Ishikawa (cell line): Measurements from ENCODE around the gene PTGER1.

Experiments
- CEBPB ChIP-seq: IDR thresholded peaks from 2 replicates; pipeline ENCODE4 v1.6.1; 2012
- CREB1 ChIP-seq: IDR thresholded peaks from 2 replicates; pipeline ENCODE4 v1.6.1; 2012; ENCODE audit warnings: low read depth
- EGR1 ChIP-seq: IDR thresholded peaks from 2 replicates; pipeline ENCODE4 v1.6.1; 2012
- EP300 ChIP-seq: IDR thresholded peaks from 2 replicates; pipeline ENCODE4 v1.6.1; 2012; ENCODE audit warnings: borderline replicate concordance
- FOXM1 ChIP-seq: IDR thresholded peaks from 2 replicates; pipeline ENCODE4 v1.6.1; 2012; ENCODE audit warnings: low read depth, borderline replicate concordance
- NFIC ChIP-seq: IDR thresholded peaks from 2 replicates; pipeline ENCODE4 v1.6.1; 2012
- RAD21 ChIP-seq: IDR thresholded peaks from 2 replicates; pipeline ENCODE4 v1.6.1; 2012; ENCODE audit warnings: low read depth
- TAF1 ChIP-seq: IDR thresholded peaks from 2 replicates; pipeline ENCODE4 v1.6.1; 2012; ENCODE audit warnings: low read depth, mild to moderate bottlenecking
- TCF12 ChIP-seq: IDR thresholded peaks from 2 replicates; pipeline ENCODE4 v1.6.1; 2012; ENCODE audit warnings: low read depth
- TEAD4 ChIP-seq: IDR thresholded peaks from 2 replicates; pipeline ENCODE4 v1.6.1; 2012
- YY1 ChIP-seq: IDR thresholded peaks from 2 replicates; pipeline ENCODE4 v1.6.1; 2012; ENCODE audit warnings: low read depth
- ZBTB7A ChIP-seq: IDR thresholded peaks from 2 replicates; pipeline ENCODE4 v1.6.1; 2012; ENCODE audit warnings: low read depth
- TF ChIP-seq, protein P1 (sequence below): IDR thresholded peaks from 2 replicates; pipeline ENCODE4 v1.6.1; 2012
- TF ChIP-seq, protein P2 (sequence below): IDR thresholded peaks from 2 replicates; pipeline ENCODE4 v1.6.1; 2012
- TF ChIP-seq, protein P3 (sequence below): IDR thresholded peaks from 2 replicates; pipeline ENCODE4 v1.6.1; 2012; ENCODE audit warnings: low read depth, mild to moderate bottlenecking

Gene PTGER1

DNA sequence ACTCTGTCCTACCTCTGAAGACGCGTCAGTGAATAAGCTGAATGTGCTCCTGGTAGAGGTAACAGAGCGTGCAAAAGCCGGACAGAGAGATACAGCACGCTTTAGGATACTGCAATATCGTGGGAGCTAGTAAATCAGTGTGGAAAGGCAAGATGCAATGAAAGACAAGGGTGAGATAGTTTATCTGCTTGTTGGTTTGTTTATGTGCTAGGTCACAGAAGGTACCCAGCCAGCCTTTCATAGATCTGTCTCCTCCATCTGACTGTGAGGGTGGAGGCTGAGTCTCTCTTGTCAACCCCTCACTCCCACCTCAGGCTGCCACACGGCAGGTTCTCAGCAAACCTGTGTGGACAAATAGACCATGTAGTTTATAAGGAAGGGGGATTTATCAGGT lies 21.7 kb upstream of the PTGER1 start:
- TF ChIP-seq TEAD4: no peak
- TF ChIP-seq EGR1: no peak
- TF ChIP-seq, protein P1, sequence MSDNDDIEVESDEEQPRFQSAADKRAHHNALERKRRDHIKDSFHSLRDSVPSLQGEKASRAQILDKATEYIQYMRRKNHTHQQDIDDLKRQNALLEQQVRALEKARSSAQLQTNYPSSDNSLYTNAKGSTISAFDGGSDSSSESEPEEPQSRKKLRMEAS: no peak
- no peak for TF ChIP-seq CREB1
- TF ChIP-seq, protein P2, sequence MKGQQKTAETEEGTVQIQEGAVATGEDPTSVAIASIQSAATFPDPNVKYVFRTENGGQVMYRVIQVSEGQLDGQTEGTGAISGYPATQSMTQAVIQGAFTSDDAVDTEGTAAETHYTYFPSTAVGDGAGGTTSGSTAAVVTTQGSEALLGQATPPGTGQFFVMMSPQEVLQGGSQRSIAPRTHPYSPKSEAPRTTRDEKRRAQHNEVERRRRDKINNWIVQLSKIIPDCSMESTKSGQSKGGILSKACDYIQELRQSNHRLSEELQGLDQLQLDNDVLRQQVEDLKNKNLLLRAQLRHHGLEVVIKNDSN: no peak
- no peak for TF ChIP-seq TCF12
- no peak for TF ChIP-seq ZBTB7A
- TF ChIP-seq TAF1: no peak
- no peak for TF ChIP-seq YY1
- TF ChIP-seq RAD21: no peak
- TF ChIP-seq CEBPB: no peak
- TF ChIP-seq NFIC: no peak
- TF ChIP-seq EP300: no peak
- no peak for TF ChIP-seq FOXM1
- TF ChIP-seq, protein P3, sequence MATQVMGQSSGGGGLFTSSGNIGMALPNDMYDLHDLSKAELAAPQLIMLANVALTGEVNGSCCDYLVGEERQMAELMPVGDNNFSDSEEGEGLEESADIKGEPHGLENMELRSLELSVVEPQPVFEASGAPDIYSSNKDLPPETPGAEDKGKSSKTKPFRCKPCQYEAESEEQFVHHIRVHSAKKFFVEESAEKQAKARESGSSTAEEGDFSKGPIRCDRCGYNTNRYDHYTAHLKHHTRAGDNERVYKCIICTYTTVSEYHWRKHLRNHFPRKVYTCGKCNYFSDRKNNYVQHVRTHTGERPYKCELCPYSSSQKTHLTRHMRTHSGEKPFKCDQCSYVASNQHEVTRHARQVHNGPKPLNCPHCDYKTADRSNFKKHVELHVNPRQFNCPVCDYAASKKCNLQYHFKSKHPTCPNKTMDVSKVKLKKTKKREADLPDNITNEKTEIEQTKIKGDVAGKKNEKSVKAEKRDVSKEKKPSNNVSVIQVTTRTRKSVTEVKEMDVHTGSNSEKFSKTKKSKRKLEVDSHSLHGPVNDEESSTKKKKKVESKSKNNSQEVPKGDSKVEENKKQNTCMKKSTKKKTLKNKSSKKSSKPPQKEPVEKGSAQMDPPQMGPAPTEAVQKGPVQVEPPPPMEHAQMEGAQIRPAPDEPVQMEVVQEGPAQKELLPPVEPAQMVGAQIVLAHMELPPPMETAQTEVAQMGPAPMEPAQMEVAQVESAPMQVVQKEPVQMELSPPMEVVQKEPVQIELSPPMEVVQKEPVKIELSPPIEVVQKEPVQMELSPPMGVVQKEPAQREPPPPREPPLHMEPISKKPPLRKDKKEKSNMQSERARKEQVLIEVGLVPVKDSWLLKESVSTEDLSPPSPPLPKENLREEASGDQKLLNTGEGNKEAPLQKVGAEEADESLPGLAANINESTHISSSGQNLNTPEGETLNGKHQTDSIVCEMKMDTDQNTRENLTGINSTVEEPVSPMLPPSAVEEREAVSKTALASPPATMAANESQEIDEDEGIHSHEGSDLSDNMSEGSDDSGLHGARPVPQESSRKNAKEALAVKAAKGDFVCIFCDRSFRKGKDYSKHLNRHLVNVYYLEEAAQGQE: no peak

DNA sequence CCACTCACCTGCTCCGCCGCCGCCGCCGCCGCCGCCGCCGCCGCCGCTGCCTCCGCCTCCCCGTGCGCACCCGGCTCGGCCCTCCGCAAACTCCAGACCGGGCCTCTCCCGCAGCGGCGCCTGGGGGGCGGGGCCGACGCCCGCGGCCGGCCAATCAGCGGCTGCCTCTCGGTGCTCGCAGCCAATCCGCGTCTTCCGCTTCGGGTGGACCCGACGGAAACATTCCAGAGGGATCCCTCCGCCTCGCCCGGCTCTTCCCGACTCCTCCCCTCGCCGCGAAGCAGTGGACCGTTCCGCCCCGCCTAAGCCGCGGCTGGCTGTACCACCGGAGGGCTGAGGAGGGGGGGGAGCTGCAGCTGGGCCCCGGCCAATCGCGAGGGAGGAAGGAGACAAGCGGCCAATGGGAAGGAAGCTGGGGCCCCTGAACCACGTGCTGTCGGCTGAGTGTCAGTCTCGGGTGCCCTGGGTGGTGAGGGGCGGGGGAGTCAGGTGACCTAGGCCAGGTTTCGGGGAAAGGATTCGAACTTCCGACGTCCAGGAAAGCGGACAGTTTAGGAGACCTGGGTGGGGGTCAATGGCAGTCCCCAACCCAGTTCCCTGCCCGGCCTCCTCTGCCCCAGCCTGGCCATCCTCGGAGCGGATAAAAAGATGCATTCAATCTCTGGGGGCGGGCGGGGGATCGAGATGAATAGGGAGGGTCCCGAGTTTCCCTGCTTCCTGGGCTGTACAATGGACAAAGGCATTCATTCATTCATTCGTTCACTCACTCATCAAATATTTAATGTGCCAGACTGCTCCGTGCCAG lies 21.1 kb upstream of the PTGER1 start, which contains the start of gene GIPC1:
TSS of gene GIPC1 (minus strand) at position 99 of the 805 bp plus-strand sequence. CDS start 13,151 bp downstream, outside the sequence.
- TF ChIP-seq, protein P2: peak; percentile 97
- TF ChIP-seq EGR1 (no peak), ZBTB7A (no peak), YY1 (0 out of 2 replicates have a peak, but pooled peaks have one; percentile 20), CEBPB (no peak), CREB1 (no peak), TEAD4 (peak; percentile 60; the same call in 1 of the 2 replicates), FOXM1 (no peak), TAF1 (peak; percentile 43; the same call in 1 of the 2 replicates), RAD21 (no peak), TCF12 (peak; percentile 41; the same call in 1 of the 2 replicates), EP300 (peak; percentile 73), NFIC (peak; percentile 45; the same call in 1 of the 2 replicates)
- TF ChIP-seq, protein P3: no peak
- TF ChIP-seq, protein P1: peak; percentile 97

DNA sequence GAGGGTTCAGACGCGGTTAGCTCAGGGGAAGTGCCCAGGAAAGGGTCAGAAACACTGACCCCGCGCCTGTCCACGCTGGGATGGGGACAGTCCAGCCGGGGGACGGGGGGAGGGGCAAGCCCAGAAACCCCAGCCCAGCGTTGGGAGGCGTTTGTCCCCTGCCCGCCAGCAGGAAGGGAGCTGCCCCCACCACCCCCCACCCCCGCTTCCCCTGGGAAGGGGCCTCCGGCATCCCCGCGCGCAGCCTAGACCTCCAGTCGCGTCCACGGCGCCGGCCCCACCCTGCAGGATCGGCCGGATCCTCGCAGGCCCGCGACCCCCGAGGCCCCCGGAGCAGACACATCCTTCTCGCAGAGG lies 20.5 kb upstream of the PTGER1 start:
- TF ChIP-seq EGR1 (no peak), EP300 (no peak), RAD21 (no peak), NFIC (no peak), TEAD4 (no peak), FOXM1 (no peak), YY1 (no peak), CEBPB (no peak)
- TF ChIP-seq, protein P2: no peak
- TF ChIP-seq, protein P1: no peak
- TF ChIP-seq, protein P3: no peak
